ACC112 (cell line): Measurements from ENCODE around the gene UGT1A4.
"Not testable (repeated sequence)": the region's sequence is repeated elsewhere in the genome, so short reads cannot be mapped to it uniquely, and the experiment has no call there.

Source experiments
- H2AFZ ChIP-seq: fragments of 200-600 bp; sonication (generic); one replicate; pipeline ENCODE4 v1.6.0; 2017; ENCODE audit warnings: antibody characterized with exemption, low read length; ENCODE audit not compliant: unreplicated experiment
- H3K27ac ChIP-seq: fragments of 200-600 bp; sonication (generic); 2 replicates; pipeline ENCODE4 v1.5.1; 2014; ENCODE audit warnings: low read depth, mild to moderate bottlenecking, antibody characterized with exemption, low read length, moderate library complexity
- H3K27me3 ChIP-seq: fragments of 200-600 bp; sonication (generic); 2 replicates; pipeline ENCODE4 v1.6.1; 2014; ENCODE audit warnings: mild to moderate bottlenecking, antibody characterized with exemption, low read length, moderate library complexity, mixed read lengths; ENCODE audit not compliant: insufficient read depth
- H3K36me3 ChIP-seq: fragments of 200-600 bp; sonication (generic); 2 replicates; pipeline ENCODE4 v1.6.1; 2016; ENCODE audit warnings: mild to moderate bottlenecking, antibody characterized with exemption, low read length, moderate library complexity, mixed read lengths; ENCODE audit not compliant: insufficient read depth
- H3K4me1 ChIP-seq: fragments of 200-600 bp; sonication (generic); one replicate; pipeline ENCODE4 v1.6.1; 2016; ENCODE audit warnings: low read length, mixed read lengths; ENCODE audit not compliant: insufficient read depth, unreplicated experiment, control insufficient read depth
- H3K4me3 ChIP-seq: fragments of 200-600 bp; sonication (generic); 2 replicates; pipeline ENCODE4 v1.5.1; 2014; ENCODE audit warnings: mild to moderate bottlenecking, low read depth, low read length
- H3K79me2 ChIP-seq: fragments of 200-600 bp; sonication (generic); one replicate; pipeline ENCODE4 v1.6.0; 2016; ENCODE audit warnings: low read length; ENCODE audit not compliant: control insufficient read depth, unreplicated experiment, insufficient read depth

UGT1A4 gene

GRCh38 chr2:233751212-233752009, 32.9 kb downstream of the UGT1A4 start:
- H3K27me3 ChIP-seq, result peaks cover 30% of the 10 kb centered on the region
- not testable (repeated sequence) for H3K4me3 ChIP-seq, H3K27ac ChIP-seq, H3K36me3 ChIP-seq, H2AFZ ChIP-seq, H3K79me2 ChIP-seq, H3K4me1 ChIP-seq

DNA sequence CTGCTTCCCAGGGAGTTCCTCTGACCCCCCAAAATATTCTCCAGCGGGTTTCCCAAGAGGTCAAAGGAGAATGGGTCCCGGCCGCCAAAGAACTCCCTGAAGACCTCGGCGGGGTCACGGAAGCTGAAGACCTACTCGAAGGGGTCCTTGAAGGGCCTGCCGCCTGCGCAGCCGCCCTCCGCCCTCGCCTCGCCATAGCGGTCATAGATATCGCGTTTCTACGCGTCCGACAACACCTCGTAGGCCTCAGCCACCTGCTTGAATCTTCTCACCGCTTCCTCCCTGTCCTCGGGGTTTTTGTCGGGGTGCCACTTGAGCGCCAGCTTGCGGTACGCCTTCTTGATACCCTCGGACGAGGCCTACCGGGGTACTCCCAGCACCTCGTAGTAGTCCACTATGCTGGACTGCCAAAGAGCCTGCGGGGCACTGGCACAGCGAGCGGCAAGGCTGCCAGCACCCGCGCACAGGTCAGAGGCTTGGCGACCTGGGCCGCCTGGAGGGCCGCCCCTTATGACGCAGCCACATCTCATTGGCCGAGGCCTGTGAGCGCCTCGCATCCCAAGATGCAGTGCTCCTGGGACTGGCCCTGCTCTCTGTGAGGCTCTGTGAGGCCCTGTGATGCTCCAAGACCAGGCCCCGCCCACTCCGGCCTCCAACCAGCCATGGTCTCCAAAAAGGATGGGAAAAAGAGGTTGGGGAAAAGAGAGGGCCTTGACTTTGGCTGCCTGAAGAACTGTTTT, 36.5 kb downstream of the UGT1A4 start:
- H2AFZ ChIP-seq, result no peak overlapping the region
- H3K4me1 ChIP-seq, result no peaks in the 10 kb centered on the region
- no peaks in the 10 kb centered on the region for H3K79me2 ChIP-seq
- H3K4me3 ChIP-seq, result no peak overlapping the region
- no peaks in the 10 kb centered on the region for H3K36me3 ChIP-seq
- peaks cover 8% of the 10 kb centered on the region; the same call in 1 of the 2 replicates for H3K27me3 ChIP-seq
- H3K27ac ChIP-seq, result no peak overlapping the region

- H3K4me3 ChIP-seq, result no peak overlapping the region
- H3K36me3 ChIP-seq, result no peaks in the 10 kb centered on the region
- H3K4me1 ChIP-seq, result no peaks in the 10 kb centered on the region
- no peaks in the 10 kb centered on the region for H3K79me2 ChIP-seq
- H3K27me3 ChIP-seq, result peaks cover 8% of the 10 kb centered on the region; the same call in 1 of the 2 replicates
- no peak overlapping the region for H3K27ac ChIP-seq
- H2AFZ ChIP-seq, result no peak overlapping the region
Observed at GRCh38 chr2:233756429-233757081, 38.0 kb downstream of the UGT1A4 start.

DNA sequence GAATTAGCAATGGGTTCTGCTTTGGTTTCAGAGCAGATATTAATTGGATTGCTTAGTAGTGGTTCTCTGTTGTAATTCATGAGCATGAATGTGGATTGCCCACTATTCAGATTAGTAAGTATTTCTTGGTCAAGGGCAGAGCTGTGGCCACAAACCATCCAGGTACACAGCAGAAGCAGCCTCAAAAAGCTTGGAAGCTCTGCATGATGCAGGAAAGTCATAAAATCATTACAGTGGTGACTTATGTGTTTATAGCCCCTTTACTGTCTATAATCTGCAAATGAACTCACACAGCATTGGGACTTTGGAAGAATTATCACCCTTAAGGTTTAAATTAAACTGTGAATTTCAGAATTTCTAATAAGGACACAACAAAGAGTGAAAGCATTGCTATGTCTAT, 39.6 kb downstream of the UGT1A4 start:
- Histone ChIP-seq H3K4me1 (no peaks in the 10 kb centered on the region), H3K79me2 (no peaks in the 10 kb centered on the region), H3K4me3 (no peak overlapping the region), H3K36me3 (no peaks in the 10 kb centered on the region), H3K27ac (no peak overlapping the region), H2AFZ (no peak overlapping the region), H3K27me3 (peaks cover 8% of the 10 kb centered on the region; the same call in 1 of the 2 replicates)

- Histone ChIP-seq H3K4me3 (no peak overlapping the region), H3K36me3 (no peaks in the 10 kb centered on the region), H3K27me3 (peaks cover 2% of the 10 kb centered on the region; the same call in 1 of the 2 replicates), H3K4me1 (peaks cover 3% of the 10 kb centered on the region), H3K79me2 (no peaks in the 10 kb centered on the region), H2AFZ (no peak overlapping the region), H3K27ac (no peak overlapping the region)
Observed at GRCh38 chr2:233758849-233759248, 40.3 kb downstream of the UGT1A4 start.

- H3K27ac ChIP-seq, result no peak within 1 kb of the TSS
Observed at GRCh38 chr2:233760043-233760442, 41.5 kb downstream of the UGT1A4 start, which contains the start of gene UGT1A1. Gene UGT1A1 (plus strand): TSS chr2:233760270. CDS start chr2:233760288, 18 bp downstream.

DNA sequence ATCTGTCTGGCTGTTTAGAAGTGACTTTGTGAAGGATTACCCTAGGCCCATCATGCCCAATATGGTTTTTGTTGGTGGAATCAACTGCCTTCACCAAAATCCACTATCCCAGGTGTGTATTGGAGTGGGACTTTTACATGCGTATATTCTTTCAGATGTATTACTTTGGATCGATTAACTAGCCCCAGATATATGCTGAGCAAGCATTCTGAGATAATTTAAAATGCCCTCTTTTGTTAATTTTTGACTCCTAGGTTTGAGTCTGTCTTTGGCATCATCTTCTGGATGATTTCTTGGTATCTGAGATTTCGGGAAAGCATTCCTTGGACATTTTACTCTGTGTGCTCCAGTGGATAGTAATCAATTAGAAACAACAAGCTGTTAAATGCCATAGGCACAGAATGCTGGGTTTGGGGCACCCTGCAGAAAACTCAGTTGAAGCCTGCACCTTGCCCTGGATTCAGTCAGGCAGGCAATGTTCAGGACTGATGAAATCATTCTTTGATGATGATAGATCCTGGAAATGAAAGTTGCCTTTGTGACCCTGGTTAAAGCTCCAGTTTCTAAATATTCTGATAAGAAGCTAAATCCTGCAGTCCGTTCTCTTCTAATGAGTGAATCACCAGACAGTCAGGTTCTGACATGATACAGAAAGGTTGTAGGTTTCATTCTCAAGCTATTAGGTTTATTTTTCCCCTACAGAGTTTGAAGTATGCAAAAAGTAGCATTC, 42.7 kb downstream of the UGT1A4 start:
- H3K4me3 ChIP-seq, result no peak overlapping the region
- H3K36me3 ChIP-seq, result no peaks in the 10 kb centered on the region
- no peaks in the 10 kb centered on the region for H3K27me3 ChIP-seq
- peaks cover 14% of the 10 kb centered on the region for H3K4me1 ChIP-seq
- H2AFZ ChIP-seq, result no peak overlapping the region
- no peak overlapping the region for H3K27ac ChIP-seq
- no peaks in the 10 kb centered on the region for H3K79me2 ChIP-seq

More at GRCh38 chr2:233760043-233760442, 41.5 kb downstream of the UGT1A4 start, which contains the start of gene UGT1A1:
- H3K79me2 ChIP-seq, result no peaks in the 10 kb centered on the region
- no peak within 1 kb of the TSS for H3K4me3 ChIP-seq
- H2AFZ ChIP-seq, result no peak within 1 kb of the TSS
- no peaks in the 10 kb centered on the region for H3K27me3 ChIP-seq
- H3K4me1 ChIP-seq, result peaks cover 14% of the 10 kb centered on the region
- H3K36me3 ChIP-seq, result no peaks in the 10 kb centered on the region

DNA sequence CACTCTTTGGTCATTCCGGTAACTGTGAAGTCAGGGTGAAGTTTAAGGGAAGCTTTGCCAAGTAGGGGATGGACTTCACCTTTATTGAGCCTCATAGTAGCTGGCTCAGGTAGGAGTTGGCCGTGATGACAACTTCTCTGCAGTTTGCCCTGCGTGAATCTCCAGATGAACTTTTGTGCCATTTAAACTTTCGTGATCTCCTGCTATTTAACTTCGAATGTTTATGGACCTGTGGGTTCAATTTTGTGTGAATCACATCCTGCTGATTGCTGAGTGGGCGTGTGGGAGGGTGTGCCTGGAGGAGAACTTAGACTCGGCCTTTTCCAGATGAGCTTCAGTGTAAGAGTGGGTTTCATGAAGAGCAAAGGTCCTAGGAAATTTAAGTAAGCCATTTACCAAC, 45.7 kb downstream of the UGT1A4 start:
- H3K4me3 ChIP-seq, result no peak overlapping the region
- no peaks in the 10 kb centered on the region for H3K36me3 ChIP-seq
- H3K79me2 ChIP-seq, result no peaks in the 10 kb centered on the region
- peak overlapping the region; percentile 91 for H2AFZ ChIP-seq
- H3K4me1 ChIP-seq, result peaks cover 14% of the 10 kb centered on the region
- peak overlapping the region; percentile 29 for H3K27ac ChIP-seq
- H3K27me3 ChIP-seq, result no peaks in the 10 kb centered on the region

DNA sequence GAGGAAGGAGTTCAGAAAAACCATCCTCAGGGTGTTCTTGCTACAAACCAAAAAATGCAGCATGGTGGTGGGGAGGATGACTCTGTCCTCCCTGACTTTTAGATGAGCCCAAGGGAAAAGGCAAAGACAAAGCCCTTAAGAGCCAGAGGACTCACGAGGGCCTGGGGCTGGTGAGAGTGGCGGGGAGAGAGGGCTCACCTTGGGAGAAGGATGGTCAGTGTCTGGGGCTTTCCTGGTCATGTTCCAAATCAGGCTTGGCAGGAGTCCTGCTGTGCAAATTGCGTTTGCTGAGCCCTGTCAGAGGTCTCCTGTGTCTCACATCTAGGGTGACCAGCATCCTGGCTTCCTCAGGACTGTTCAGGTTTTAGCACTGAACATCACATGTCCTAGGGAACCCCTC, 46.2 kb downstream of the UGT1A4 start:
- Histone ChIP-seq H3K36me3 (no peaks in the 10 kb centered on the region), H3K4me1 (peaks cover 14% of the 10 kb centered on the region), H3K79me2 (no peaks in the 10 kb centered on the region), H3K27ac (peak overlapping the region; percentile 29), H2AFZ (peak overlapping the region; percentile 91), H3K27me3 (no peaks in the 10 kb centered on the region), H3K4me3 (no peak overlapping the region)

- Histone ChIP-seq H3K4me3 (no peak overlapping the region), H3K4me1 (peaks cover 14% of the 10 kb centered on the region), H3K27ac (no peak overlapping the region), H3K36me3 (no peaks in the 10 kb centered on the region), H2AFZ (no peak overlapping the region), H3K27me3 (no peaks in the 10 kb centered on the region), H3K79me2 (no peaks in the 10 kb centered on the region)
Observed at GRCh38 chr2:233766416-233766815, 47.9 kb downstream of the UGT1A4 start.
